Pulmonary artery endothelial cell (primary cell): ENCODE results near the gene LDLRAD4. TPM values are rescaled to one million over a fixed set of nuclear protein-coding genes. Genes with fewer than 3 reads are reported as not detected.
A peak's percentile ranks its signal among the peaks of the same experiment; 100 is the strongest.

ENCODE experiments used
- DNase-seq: peaks from one replicate; pipeline ENCODE4 v3.0.0-alpha.2; 2011; ENCODE audit warnings: low read depth, low spot score
- total RNA-seq: library from RNA; depleted of rRNA; stranded (reverse); fragments of >200 nt; gene quantifications from 2 replicates; pipeline ENCODE4 v1.2.3, GENCODE V29; 2014

LDLRAD4 gene
- total RNA-seq, 1 donor from 2014 or later = 1.5 TPM

DNA sequence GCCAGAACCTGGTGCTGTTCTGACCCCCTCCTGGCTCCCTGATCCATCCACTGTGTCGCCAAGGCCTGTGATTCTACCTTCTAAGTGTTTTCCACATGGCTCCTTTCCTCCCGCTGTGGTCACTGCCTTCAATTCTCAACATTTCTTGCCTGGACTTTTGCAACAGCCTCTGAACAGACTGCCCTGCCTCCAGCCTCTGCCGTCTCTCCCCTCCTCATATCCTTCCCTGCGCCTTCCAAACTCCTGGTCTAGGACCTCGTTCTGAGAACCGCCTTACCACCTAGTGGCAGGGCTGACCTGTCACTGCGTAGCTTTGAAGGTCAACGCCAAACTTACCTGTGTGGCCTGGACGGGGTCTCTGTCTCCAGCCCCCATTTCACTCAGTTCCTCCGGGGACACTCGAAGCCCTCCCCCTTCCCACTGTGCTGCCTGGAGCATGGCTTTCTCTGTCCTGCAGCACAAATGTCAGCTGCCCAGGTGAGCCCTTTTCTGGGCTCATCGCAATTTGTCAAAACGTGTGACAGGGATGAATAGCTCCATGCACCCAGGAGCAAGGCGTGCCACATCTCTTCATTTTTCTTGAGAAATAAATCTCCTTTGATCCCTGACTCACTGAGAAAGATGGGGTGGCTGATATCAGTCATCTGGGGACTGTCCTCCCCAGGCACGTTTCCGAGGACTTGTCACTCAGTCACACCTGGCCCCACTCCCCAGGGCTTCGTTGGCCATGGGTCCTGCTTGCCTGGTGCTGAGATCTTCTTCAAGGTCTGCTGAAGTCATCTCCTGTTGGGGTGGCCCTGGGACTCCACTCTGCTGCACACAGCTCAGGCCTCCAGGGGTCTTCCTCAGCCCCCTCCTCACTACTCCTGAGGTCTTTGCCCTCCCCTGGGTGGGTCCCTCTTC, 46.7 kb downstream of the LDLRAD4 start:
- DNase-seq = no peak

DNA sequence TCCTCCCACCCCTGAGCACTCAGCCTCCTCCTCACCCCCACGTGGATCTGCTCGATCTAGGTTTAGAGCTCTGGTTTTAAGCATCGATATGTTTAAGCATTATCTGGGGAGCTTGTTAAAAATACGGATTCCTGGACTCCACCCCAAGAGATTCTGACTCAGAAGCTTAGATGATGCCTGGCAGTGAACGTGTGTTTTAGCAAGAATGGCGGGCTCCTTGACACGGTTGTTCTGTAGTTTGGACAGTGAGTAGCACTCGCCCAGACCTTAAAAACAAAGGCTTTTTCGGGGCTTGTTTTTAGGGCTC, 47.3 kb downstream of the LDLRAD4 start:
- no peak for DNase-seq

DNA sequence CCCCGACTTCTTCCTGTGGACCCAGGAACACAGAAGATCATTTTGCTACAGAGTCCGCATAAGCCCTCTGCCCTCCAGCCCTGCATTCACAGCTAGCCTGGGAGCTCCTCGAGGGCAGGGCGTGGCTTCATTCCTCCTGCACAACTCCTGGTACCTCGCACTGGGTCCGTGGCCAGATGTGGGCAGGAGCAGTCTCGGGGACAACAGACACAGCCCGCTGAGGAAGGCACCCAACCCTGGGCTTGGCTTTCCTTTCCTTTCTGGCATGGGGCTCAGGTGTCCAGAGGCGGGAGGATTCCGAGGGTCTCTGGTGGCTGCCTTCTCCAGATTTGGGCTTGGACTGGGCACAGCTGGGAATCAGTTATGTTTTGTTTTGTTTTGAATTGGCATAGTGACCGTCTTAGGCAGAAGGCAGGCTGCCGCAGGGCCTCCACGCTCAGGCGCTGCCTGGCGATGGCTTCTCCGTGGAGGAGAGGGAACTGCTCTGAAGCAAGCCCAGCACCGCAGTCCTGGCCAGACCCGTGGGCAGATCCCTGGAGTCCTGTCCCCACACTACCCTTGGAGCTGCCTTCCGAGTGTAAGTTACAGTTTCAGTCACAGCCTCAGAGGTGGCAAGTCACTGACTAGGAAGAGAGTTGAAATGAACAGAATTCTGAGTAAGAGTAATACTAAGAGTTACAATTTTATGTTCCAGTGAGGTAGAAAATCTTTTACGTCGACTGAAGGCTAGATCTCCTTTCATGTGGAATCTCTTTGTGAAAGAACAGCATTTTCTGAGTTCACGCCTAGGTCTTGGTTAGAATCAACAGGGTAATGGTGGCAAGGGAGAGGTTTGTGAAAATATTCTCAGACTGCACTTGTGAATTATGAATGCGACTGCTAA, 47.9 kb downstream of the LDLRAD4 start:
- DNase-seq = no peak

DNA sequence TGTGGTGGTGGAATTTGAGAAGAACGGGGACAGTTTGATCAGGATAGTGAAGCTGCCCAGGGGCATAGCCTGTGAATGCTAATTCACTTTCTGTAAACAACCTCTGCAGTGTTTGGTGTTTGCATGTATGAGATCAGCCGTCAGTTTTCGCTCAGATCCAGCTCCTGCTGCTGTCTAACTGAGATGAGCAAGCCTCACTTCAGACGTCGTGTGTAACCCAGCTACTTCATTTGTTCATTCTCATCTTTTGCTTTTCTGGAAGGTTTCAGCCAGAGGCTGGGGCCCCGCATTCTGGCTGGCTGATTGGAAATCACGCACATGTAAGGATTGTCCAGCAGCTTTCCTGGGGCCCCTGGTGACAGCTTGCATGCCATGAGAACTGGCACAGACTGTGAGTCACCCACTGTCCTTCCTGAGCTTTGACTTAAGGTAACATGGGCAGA, 48.9 kb downstream of the LDLRAD4 start:
- DNase-seq = no peak

DNA sequence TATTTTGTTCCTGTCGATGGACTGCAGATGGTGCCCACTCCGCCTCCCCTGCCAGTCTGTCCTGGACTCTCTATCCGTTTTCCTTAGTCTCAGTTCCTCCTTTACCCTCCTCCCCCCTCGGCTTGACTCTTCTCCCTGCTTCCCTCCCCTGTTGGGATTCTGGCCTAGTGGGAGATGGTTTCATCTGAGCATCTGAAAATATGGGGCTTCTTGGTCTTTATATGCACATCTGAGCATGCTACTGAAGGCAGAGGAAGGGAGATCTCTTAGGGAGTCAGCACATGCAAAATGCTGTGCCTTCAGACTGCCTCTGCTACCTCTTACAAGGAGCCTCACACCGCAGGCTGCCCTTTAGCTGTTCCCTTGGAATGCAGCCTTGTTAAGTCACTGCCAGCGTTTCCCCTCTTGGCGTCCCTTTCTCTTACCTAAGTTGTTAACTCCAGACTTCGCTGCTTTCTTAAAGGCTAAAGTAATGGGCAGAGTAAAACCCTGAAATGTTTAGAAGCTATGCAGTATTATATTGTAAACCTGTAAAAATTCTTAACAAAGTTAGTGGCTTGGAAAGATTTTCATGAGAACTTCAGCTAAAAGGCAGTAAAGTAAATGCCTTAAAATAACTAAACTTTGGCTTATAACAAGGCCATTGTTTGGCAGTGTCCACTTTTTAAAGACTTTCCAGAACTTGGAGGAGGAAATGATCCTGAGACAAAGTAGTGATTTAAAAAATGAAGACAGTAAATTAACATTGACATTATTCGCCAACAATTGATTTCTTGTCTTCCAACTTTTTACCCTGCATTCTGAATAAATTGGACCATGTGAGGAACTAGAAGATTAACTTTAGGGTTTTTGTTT, 49.8 kb downstream of the LDLRAD4 start:
- DNase-seq = peak; percentile 5

DNA sequence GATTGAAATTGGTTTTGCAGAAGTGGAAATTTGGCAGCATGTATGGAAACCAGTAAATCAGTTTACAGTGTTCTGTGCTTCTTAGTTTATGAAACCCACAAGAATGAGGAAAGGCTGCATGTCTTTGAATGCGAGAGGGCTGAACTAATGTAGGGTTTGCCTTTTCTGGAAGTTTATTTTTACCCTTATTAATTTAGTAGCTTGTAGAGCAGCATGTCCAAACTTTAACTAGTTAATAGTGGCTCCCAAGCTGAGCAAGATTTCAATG, 50.4 kb downstream of the LDLRAD4 start:
- DNase-seq = no peak

DNA sequence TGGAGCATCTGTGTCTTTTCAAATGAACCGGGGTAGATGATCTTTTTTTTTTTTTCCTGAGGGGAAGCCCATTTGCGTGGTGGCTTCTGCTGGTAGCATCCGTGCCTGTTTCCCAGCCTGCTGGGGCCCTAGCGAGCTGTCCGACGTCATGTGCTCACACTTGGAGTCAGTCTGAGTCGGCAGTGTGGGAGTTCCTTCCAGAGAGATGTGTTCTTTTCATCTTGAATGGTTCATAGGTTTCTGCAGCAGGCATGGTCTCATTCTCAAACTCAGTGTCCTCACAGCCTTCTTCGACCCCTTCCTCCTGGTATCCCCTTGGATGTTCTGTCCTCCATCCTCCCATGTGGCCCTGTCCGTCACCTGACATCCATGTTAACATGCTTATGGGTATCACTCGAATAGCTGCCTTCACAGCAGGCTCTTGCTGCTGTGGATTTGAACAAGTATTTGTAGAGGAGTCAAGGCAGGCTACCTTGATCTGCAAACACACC, 51.0 kb downstream of the LDLRAD4 start:
- DNase-seq = no peak

DNA sequence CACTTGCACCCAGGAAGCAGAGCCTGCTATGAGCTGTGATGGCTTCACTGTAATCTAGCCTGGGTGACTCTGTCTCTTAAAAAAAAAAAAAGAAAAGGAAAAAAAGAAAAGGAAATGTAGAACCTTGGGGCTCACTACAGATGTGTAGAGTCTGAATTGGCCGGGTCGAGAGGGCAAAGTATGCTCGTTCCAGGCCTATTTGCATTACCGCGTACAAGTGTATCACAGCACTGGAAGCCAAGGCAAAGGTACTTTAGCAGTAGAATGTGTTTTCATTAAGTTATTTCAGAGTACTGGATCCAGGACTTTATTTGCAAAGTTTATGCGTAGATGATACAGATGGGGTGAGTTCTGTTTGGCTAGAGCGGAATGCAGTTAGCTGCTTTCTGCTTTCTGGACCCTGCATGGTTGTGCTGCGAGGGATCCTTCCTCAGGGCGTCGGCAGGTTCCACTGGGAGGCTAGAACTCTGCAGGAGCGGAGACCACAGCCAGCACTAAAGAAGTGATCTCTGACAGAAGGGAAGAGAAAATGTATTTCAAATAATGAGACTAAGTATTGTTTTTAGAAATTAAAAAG, 51.8 kb downstream of the LDLRAD4 start:
- DNase-seq = no peak

DNA sequence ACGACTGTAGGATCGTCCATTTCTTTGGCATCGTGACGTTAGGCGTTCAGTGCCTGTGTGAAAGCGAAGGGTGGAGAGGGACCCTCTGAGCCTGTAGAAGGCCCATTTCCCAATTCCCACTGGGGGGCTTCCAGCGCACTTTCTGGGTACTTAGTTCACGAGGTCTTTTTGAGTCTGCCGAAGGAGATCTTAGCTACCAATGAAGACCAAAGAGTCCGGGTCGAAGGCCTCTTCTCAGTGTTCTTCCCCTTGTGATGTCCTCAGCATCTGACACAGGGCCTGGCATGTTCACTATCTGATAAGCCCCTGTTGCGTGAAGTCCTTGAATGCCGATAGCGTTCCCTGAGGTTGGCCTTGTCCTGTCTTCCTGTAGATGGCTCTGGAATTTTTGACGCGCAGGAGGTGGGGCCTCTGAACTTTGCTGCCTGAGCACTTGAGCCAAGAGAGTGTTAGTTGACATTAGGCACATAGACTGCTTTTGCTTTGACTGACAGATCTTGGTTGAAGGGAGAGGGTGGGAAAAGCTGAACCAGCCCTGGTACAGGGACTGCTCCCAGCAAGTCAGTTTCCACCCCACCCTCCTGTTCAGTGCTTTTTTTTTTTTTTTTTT, 52.8 kb downstream of the LDLRAD4 start:
- no peak for DNase-seq

DNA sequence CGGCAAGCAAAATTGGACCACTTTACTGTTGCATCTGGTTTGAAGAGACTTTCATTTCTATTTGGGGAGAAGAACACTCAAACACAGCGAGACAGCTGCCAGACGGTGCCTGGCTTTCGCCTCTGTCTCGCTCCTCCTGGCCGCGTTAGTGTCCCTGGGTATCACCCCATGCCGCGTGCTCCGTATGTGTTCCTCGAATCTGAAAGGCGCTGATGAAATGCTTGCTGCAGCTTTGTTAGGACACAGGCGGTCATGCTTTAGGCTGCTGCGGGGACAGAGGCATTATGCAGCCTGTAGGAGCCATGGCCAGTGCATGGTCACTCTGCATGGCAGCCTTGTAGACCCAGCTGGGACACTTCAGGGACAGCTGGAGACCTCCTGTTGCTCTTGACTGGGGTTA, 53.9 kb downstream of the LDLRAD4 start:
- DNase-seq = no peak

DNA sequence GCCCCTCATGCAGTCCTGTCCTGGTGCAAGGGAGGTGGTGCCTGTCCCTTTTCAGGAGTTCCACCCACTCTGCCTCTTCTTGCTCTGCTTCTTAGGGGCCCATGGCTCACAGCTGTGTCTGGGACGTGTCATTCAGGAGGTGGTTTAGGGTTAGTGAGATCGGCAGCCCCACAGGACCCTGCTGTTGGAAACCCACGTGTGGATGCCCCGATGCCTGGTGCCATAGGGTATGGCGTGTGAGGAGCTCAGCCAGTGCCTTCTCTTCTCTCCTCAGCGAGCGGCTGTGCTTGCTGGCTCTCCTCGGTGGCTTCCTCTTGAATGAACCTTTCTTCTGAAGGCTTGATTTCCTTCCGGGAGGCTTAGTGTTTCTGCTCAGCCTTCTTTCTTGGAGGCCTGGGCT, 55.2 kb downstream of the LDLRAD4 start:
- no peak for DNase-seq

DNA sequence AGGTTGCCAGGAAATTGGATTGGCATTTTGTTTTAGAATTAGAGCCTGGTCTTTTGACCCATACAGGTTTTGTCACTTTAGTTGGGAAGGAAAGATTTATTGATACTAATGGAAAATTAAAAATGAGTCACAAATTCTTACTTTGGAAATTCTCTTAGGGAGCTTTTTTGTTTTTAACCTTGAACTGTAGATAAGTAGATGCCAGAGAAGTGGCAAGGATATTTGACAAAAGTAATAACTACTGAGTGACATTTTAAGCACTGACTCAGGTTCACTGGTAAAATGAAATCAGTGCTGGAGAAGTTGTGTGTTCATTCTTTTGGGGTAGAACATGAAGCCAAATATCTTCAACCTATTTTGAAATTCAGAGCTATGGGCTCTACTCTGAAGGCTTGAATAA, 56.5 kb downstream of the LDLRAD4 start:
- DNase-seq = no peak

DNA sequence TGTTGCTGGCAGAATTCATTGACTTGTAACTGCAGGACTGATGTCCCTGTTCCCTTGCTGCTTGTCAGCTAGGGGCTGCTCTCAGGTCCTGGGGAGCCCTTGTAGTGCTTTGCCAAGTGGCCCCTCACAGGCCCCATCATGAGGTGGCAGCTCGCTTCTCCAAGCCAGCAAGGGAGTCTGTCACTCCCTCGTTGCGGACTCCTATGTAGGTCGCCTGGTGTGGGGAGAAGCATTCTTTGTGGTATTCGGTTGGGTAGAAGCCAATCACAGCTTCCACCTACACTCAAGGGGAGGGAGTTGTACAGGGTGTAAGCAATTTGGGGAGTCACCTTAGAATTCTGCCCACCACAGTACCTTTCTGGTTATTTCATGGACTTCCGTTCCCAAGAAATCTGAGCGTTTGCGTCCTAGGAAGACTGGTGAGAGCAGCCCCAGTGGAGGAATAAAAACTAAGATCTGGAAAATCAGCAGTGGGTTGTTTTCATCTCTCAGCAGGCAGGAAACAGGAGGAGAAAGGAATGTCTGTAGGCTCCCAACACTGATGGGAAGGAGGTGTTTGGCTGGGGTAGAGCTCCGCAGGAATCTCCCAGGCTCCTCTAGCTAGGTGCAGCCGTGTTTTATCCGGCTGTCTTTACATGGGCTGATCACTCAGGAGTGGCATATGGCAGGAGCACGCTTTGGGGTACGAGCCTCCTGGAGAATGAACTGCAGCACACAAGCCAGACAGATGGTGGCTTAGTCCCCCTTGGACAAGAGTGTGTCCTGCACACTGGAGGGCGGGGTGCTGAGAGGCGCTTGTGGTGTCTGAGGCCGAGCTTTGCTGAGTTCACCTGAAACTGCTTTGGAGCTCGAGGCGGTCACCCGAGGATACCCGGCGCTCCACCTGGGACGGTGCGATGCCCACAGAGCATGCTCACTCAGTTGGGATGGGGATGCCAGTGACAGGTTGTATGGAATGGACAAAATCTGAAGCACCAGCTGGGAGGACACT, 58.3 kb downstream of the LDLRAD4 start:
- no peak for DNase-seq

DNA sequence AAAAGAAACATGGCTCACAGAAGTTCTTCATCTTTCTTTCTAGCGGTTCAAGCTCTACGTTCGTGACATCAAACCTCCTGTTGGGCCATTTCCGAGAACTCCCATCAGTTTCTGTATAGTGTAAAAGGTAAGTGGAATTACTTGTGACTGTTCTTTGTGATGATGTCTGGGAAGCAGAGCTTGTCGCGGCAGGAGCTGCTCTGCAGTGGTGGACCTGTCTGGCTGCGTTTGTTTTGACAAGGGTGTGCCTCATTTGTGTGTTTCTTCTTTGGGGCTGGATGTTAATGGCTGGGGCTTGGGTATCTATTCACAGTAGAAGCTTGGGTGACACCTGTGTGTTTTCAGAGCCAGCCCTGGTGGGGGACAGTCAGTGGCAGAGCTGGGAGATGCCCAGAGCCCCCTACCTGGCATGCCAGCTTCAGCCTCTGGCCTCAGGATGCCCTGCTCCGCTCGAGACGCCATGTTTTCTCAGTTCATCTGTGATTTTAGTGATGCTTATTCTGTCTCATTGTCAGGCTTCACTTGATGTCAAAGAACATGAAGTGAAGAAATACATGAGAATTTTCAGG, 59.6 kb downstream of the LDLRAD4 start:
- DNase-seq = no peak

DNA sequence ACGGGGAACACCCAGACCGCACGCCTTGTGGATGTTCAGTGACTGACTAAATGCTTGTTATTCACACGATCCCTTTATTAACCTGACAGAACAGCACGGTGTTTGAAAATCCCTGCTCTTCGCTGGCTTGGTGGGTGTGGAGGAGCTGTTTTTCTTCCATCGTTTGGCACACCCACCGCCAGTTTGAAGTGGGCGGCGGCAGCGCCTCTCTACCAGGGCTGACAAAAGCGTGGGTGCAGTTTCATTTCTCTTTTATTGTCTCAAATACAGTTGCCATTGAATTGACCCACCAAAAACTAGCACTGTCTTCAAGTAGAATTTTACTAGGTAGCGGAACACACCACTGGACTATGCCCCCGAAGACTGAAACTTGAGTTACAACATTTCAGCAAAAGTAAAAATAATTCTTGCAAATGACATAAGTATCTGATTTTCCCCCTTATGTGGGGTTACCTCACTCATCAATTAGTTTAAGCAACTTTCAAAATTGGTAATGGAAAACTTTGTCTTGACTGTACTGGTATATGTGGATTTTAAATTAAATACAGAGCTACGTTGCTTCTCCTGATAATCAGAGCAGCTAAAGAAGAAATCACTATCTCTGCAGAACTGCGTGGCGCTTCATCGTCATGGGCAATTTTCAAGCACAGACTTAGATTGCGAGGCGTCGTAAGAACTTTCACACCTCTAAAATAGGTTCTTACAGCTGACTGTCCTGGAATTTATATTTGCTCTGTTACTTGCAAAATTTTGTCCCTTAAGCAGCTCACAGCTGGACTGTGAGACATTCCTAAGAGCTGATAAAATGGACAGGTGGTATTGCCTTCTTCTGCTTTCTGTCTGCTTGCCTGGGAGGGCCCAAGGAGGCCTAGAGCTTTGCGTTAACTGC, 60.9 kb downstream of the LDLRAD4 start:
- DNase-seq = no peak

DNA sequence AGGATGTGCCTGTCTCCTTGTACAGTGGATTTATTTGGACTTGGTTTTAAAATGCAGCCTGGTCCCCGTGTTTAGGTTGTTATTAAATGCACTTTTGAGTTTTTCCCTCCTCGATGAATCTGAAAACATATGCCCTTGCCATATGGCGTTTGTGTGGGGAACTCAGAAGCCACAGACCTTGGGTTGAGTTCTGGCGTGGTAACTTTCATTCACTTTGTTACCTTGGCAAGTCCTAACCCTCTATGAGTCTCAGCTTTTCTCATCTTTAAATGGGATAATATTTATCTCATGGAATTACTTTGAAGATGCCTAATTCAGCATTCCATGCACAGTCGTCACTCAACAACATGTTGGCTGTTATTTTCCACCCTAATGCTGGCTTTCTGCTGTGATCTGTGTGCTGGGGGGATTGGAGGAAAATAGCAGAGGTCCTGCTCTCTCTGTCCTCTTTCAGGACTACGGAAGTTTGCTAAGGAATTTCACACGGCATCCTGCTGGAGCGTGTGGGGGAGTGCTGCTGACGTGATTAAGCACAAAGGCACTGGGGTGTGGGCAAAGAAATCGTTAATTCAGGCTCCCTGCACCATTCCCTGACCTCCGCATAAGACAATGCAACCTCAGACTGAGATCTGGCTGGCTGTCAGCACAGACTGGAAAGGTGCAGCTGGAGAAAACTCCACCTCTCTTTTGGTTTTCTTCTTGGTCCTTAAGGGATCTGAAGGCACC, 61.7 kb downstream of the LDLRAD4 start:
- no peak for DNase-seq

DNA sequence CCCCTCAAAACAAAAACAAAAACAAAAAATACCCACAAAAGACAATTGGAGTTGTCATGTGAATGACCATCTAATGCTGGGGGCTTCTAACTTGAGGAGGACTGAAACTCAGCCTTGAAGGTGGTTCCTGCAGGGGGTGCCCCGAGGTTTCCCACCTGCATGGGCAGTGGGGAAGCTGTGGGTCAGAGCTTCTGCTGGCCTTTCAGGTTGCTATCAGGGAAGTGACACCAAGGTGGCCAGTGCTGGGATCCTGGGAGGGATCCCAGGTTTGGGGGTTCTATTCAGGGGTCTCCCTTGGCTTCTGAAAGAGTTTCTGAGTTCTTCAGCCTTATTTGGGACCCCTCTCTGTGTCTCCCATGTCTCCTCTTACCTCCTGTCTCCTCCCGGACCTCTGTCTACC, 62.8 kb downstream of the LDLRAD4 start:
- DNase-seq = no peak

DNA sequence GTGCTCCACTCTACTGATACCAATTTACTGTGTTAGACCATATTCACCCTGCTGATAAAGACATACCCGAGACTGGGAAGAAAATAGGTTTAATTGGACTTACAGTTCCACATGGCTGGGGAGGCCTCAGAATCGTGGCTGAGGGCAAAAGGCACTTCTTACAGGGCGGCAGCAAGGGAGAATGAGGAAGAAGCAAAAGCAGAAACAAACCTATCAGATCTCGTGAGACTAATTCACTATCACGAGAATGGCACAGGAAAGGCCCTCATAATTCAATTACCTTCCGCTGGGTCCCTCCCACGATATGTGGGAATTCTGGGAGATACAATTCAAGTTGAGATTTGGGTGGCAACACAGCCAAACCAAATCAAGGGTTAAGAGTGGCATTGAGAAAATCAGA, 65.2 kb downstream of the LDLRAD4 start:
- DNase-seq = no peak
